HL-60/S4 treated with retinoic acid at 250 ng/mL for 4 days and 3 days (cell line): ENCODE measurements around the gene SLC9A9.
"Not testable (repeated sequence)": the region's sequence is repeated elsewhere in the genome, so short reads cannot be mapped to it uniquely, and the experiment has no call there.

ENCODE experiments used
- in situ Hi-C: fragments of 300-500 bp; cut with MboI; formaldehyde crosslinking; loops from 2 replicates; pipeline ENCODE4 v1.7.0; 2022; ENCODE audit warnings: low sequenced_read_pairs

The SLC9A9 gene

DNA sequence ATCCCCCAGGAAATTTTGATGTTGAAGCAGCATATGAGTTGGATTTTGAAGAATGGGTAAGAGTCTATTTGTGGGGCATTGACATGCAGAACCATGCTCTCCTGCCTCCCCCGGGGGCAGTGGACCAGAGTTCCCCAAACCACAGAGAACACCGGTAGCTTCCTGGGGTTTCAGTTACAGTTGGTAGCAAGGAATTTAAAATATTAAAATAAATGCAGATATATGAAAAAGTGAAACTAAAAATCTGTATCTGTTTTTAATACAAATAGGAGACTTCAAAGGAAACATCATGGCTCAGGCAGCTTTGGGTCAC lies 37.4 kb downstream of the SLC9A9 start:
- in situ Hi-C loops: no loop called here

DNA sequence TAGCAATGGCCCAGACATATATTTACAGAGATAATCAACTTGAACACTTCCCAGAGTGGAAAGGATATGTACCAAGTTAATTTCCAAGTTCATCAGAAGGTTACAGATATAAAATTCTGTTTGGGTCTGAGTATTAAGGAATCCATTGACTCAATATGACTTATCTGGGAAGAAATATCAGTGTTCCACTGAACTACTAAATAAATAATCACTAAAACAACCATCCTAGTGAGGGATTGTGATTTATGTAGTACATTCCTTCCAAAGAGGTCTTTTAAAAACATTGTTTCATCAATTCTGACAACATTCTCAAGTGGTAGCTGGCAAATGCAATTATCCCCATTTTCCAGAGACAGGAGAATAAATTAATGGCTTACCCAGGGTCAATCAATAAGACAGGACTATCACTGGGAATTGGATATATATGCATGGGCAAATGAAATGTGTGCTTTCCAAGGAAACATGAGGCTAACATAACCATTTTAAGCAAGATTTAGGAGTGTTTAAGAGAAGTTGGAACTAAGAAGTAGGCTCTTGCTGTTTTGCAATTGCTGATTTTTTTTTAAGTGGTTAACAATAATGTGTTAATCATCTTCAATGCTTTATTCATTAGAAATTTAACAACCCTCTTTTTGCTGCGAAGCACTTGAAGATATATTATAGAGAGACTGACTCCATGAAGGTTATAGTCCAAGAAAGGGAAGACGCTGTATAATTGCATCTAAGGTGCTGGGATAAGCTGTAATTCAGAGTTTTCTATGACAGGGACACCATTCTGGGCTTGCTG lies 37.9 kb downstream of the SLC9A9 start:
- in situ Hi-C loops: no loop called here

DNA sequence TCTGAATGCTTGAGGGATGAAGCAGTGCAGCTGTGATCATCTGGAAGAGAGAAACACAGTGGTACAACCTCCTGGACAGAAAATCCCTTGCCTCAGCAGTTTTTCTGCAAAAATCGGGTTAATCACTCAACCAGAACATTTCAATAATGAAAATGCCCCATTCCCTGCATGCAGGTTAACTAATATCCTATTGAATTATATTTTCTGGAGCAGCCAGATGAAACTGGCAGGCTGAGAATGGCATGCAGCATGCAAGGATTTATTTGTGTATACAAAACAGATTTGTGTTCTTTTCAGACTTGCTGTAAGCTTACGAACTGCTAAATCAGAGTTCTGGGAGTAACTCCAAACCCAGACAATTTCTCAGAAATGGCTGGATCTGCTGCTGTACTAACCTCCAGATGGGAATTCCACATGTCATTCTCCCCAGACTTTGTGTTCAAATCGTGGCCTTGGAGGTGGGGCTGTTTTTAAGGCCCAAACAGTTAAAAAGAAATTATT lies 39.1 kb downstream of the SLC9A9 start:
- in situ Hi-C loops: no loop called here

DNA sequence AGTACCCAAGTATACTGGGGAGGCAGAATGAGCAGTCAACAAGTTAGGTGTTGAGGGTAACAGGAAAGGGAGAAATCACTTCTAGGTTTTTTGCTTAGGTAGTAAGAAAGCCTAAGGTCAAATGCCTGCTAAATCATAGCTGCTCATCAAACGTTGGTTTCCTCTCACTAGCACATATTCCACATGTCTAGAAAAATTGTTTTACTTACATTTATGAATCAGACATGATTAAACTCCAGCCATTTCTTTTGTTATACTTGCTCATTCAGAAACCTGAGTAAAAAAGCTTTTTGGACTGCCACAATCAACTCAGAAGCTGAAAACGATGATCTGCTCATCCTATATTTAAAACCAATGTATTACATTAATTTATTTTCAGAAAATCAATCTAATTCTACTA lies 40.2 kb downstream of the SLC9A9 start:
- in situ Hi-C loops: no loop called here

DNA sequence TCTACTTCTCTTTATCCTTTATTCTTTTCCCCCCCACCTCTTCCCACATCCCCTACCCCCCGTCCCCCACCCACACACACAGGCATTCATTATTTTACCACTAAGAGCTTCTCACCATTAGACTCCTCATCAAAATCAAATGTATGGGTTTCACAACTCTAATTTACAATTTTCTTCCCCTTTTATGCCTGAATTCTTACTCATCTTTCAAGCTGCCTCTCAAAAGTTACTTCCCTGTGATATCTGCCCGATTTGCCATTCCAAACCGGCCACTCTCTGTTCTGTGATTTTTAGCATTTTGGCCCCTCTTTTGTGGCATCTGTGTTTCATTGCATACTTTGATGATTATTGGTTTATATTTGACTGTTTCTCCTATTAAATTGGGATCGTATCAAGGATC lies 42.2 kb downstream of the SLC9A9 start:
- in situ Hi-C loops: no loop called here

DNA sequence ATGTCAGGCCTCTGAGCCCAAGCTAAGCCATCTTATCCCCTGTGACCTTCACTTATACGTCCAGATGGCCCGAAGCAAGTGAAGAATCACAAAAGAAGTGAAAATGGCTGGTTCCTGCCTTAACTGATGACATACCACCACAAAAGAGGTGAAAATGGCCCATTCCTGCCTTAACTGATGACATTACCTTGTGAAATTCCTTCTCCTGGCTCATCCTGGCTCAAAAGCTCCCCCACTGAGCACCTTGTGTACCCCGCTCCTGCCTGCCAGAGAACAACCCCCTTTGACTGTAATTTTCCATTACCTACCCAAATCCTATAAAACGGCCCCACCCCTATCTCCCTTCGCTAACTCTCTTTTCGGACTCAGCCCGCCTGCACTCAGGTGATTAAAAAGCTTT lies 42.8 kb downstream of the SLC9A9 start:
- in situ Hi-C loops: not testable (repeated sequence)

DNA sequence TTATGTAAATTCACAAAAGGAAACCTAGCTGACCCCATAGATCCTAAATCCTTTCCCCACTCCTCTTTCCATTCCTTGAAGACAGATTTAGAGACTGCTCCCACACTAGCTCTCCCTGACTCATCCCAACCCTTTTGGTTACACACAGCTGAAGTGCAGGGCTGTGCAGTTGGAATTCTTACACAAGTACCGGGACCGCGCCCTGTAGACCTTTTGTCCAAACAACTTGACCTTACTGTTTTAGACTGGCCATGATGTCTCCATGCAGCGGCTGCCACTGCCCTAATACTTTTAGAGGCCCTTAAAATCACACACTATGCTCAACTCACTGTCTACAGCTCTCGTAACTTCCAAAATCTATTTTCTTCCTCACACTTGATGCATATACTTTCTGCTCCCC lies 47.2 kb downstream of the SLC9A9 start:
- in situ Hi-C loops: not testable (repeated sequence)

DNA sequence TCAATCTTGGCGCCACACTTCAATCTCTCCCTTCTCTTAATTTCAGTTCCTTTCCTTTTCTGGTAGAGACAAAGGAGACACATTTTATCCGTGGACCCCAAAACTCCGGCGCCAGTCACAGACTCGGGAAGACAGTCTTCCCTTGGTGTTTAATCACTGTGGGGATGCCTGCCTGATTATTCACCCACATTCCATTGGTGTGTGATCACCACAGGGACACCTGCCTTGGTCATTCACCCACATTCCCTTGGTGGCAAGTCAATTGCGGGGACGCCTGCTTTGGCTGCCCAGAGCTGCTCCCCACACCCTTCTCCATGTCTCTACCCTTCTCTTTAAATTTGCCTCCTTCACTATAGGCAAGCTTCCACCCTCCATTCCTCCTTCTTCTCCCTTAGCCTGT lies 50.1 kb downstream of the SLC9A9 start:
- in situ Hi-C loops: not testable (repeated sequence)

DNA sequence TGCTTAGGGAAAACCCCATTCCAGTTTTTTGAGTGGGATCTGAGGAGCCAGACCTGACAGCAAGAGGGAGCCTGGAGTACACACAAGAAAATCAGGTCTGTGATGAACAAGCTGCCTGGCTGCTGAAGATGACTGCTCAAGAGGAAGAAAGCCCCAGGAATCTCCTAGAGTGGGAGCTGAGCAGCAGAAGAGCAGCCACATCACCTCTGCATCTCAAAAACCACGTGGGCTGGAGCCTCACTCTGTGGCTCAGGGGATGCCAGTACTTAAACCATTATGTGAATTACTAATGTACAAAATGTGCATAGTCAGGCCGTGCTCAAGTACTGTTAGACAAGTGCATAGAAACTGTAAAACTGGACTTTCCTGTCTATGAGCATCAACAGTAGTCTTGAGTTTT lies 52.4 kb downstream of the SLC9A9 start:
- in situ Hi-C loops: no loop called here

DNA sequence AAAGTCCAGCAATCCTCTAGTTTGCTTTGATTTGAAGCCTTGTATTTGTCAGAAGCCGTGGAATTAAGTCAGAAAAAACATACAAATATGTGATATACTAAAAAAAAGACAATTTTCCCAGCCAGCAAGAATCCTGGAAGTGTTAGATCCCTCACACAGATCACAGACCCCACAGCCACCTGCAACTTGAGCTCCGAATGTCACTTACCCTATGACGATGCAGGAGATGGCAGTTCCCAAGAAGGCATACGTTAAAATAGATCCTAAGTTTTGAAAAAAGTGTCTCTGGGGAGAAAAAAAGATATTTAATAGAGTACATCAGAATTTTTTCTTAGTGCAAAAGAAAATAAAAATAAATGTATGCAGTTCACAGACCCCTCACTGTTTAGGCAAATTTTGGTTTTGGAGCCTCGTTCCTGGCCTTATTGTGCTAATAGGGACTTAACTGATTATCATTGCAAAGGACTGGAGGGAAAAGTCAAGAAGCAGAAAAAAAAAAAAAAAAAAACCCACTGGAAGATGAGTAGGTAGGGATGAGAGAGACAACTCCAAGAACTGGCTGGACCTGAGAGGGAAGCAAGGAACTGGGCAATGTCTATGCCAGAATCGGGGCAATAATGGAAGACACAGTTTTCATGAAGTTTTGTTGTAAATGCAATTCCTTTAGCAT lies 53.3 kb downstream of the SLC9A9 start:
- in situ Hi-C loops: no loop called here

DNA sequence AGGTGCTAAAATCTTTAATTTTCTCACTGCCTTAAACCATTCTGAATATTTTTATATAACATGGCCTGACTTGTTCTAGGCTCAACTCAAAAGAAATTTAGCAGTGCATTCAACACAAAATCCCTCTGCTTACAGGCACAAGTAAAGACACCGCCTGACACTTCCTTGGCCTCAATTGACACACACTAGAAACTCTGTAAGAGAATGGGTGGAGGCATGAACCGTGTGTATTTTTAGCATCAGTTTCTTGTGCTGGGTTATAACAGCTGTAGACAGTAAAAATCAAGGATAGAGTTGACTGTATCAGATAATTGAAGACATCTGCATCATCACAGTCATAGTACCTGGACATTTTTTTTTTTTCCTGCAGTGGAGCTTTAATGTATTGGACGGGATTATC lies 54.3 kb downstream of the SLC9A9 start:
- in situ Hi-C loops: no loop called here

DNA sequence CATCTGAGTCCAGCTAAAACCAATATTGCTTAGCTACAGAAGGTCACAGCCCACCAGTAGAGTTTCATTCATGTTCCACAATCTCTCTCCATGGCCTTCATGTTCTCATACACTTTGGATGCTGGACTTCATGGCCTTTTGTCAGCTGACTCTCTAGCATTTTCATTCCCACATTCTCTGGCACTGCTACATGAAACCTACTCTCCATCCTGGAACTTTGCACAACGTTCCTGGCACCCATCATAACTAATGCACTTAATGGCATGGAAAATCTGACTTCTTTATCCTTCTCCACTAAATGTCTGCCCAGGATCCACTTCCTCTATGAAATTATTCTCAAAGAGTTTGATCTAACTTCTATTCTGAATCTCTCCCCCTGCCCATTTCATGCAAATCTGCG lies 56.9 kb downstream of the SLC9A9 start:
- in situ Hi-C loops: no loop called here

DNA sequence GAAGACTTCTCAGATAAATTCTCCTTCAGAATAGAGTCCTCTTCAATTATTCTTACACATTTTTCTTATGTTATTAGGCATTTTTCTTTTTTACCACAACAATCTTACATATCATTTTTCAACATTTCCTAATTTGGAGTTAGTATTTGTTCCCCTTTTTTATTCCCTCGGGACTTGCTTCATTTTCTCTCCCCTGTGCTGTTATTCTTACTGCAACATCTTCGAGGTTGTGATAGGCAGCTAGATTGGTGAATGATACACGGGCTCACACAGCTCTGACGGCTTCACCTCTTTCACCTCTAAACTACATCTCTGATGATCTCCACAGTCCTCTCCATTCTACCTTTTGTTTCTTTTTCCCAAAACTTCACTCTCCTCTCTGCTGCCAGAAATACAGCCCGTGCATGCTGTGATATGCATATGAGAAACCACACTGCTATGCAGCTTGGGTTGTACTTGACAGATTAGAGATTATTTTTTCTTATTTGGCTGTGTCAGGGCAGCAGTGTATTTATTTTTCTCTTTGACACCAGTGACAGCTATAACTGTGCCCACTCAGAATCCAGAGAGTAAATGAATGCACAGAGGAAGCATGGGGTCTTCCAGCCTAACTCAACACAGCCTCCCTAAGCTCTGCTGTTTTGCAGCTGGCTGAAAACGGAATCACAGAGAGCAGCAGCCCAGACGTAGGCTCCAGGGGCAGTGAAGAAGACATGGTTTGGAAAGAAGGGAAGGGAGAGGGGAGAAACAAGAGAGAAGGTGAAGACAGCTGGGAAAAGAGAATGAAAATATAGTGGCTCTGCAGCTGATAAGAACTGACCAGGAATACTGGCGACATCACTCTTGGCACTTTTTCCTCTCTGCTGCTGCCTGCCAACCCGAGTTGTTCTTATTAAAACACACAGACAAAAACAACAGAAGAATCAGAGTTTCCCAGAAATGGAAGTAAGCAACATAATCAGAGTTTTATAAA lies 61.8 kb downstream of the SLC9A9 start:
- in situ Hi-C loops: no loop called here

DNA sequence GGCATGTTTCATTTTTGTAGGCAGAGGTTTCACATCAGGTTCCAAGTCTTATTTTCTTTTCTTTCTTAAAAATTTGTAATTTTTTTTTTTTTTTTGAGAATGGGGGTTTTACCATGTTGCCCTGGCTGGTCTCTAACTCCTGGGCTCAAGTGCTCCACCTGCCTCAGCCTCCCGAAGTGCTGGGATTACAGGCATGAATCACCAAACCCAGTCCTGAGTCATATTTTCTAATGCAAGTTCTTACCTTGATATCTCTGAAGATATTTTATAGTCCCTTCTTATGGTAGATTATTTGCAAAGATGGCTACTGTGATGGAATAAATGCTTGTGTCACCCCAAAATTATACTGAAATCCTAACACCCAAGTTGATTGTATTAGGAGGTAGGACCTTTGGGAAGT lies 63.8 kb downstream of the SLC9A9 start:
- in situ Hi-C loops: no loop called here

DNA sequence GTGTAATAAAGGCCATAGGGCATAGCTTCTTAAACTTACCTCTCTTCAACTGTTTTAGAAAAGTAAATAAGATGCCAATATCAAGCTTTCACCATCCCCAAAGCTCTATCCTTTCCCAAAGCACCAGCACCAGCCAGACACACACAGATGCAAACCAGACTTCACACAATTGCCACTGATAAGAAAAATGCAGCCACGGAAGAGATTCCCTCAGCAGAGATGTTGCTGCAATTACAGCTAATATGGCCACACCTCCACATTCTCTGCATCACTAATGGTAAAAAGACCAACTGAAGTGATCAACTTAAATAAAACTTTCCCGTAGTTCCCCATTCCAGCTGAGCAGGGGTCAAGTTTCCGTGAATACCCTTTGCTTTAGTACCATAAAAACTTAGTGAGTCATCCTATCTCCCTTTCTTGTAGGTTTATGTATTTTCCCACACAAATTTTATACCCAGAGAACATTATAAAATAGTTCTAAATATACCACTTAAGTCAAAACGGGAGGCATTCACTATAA lies 64.4 kb downstream of the SLC9A9 start:
- in situ Hi-C loops: no loop called here

DNA sequence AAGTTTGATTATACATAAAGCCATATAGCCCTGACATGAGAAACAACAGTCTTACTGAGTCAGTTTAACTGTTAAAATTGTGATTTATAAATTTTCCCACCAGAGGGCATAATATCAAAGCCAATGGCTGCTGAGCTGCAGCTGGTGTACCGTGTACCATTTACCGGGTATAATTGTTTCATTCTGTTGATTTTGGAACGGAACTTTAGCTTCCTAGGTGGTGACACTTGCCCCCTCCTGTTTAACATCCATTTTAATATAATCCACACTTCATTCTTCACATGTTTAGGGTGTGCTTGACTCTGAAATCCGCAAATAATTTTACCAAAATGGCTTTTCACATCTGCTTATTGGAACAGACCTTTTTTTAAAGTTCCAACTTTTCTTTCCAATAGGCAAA lies 72.8 kb downstream of the SLC9A9 start:
- in situ Hi-C loops: no loop called here

DNA sequence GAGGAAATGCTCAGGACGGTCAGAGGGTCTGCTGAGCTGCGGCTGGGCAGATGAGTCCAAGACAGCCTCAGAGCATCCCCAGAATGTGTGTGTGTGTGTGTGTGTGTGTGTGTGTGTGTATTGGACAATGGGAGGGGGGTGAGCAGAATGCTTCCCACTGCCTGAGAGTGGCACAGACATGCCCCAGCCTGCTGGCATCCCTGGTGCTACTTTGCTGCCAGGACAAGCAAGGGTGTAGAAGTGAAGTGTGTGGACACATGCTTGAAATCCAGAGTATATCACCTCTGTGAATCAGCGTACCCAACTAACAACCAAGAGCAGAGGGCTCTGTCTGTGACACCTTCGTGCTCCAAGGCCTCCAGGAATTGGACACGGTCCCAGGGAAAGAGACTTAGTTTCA lies 76.3 kb downstream of the SLC9A9 start:
- in situ Hi-C loops: no loop called here

DNA sequence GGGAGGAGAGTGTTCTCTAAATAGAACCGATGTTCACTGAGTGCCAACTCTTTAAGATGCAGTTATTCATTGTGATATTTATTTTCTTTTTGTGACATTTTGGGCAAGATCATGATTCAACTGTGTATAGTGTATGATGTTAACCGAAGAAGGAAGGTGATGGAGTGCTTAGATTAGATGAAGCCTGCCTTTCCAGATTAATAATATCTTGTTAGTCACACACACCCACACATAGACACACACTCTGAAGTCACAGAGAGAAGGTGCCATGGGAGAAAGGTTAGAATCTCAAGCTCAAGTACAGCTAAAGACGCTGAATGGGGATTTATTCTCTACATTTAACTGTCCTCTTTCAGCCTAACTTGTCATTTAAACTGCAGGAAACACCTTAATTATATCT lies 77.0 kb downstream of the SLC9A9 start:
- in situ Hi-C loops: no loop called here

DNA sequence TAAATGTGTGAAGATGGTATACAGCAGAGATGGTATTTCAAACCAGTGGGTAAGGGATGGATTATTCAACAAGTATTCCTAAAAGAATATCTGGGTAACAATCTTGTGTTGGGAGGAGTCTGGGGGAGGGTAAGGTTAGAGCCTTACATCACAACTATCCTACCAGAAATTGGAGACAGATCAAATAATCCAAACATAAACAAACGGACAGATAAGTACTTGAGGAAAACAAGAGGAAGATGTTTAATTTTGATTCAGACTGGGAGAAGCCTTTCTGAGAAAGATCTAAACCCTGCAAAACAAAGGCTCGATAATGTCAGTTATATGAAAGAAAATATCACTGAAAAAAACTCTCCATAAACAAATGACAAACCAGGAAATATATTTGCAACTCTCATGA lies 77.9 kb downstream of the SLC9A9 start:
- in situ Hi-C loops: no loop called here

DNA sequence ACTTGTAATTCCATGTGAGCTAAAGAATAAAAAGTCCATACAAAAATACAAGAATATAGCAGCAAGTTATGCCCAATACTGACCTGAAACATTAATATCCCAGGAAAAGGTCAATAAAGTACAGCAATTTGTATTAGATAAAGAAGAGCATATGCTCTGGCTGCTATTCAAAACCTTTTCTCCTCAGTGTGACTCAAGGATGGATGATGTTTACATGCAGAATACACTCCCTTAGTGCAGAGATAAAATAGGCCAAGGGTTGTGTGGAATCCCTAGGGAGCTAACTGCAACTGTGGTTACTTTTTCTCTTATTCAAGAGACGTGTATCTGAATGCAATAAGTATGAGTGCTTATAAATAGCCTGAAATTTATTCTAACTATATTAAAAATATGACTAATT lies 78.7 kb downstream of the SLC9A9 start:
- in situ Hi-C loops: no loop called here

DNA sequence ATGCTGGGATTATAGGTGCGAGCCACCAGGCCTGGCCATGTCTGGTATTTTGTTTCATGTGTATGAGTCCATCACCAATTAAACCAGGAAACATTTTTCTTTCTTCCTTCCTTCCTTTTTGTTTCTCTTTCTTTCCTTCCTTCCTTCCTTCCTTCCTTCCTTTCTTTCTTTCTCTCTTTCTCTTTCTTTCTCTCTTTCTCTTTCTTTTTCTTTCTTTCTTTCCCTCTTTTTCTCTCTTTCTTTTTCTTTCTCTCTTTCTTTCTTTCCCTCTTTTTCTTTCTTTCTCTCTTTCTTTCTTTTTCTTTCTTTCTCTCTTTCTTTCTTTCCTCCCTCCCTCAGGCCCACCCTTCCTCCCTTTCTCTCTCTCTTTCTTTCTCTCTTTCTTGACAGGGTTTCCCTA lies 83.4 kb downstream of the SLC9A9 start:
- in situ Hi-C loops: no loop called here
